ENCODE data around the gene LRRD1. TPM values are rescaled to one million over a fixed set of nuclear protein-coding genes. Genes with fewer than 3 reads are reported as not detected.

Gene LRRD1
- total RNA-seq, 1 experiment from 2014 or later, result not detected

- no peak overlapping the region for H3K23ac ChIP-seq (ENCODE audit: insufficient read length, low read depth, low read length)
- H2BK120ac ChIP-seq (ENCODE audit: low read depth, low read length, poor library complexity, severe bottlenecking), result no peak overlapping the region
- H3K9me3 ChIP-seq (ENCODE audit: control insufficient read depth, low read depth, low read length), result no peaks in the 10 kb centered on the region
- no peaks in the 10 kb centered on the region for H4K20me1 ChIP-seq (ENCODE audit: control insufficient read depth, insufficient read depth, insufficient read length)
- no peak overlapping the region for H4K8ac ChIP-seq (replicated peaks; ENCODE audit: insufficient read length, low read depth, low read length)
- H2BK12ac ChIP-seq (ENCODE audit: insufficient read length, low read depth, low read length), result no peak overlapping the region
- no peak overlapping the region for H3K56ac ChIP-seq (ENCODE audit: insufficient read length, low read depth, low read length)
- no peak overlapping the region for H4K91ac ChIP-seq (ENCODE audit: insufficient read length, low read depth, low read length)
- no peaks in the 10 kb centered on the region for H3K27me3 ChIP-seq (ENCODE audit: insufficient read depth, low read length)
- peaks cover 20 to 48% (median 42%) of the 10 kb centered on the region in 3 experiments; a peak in 5 of 7 replicates for H3K36me3 Mint-ChIP-seq (ENCODE audit: insufficient read depth in 1 of 3, low read depth in 3 of 3)
- no peak overlapping the region for H3K4ac ChIP-seq (ENCODE audit: low read depth, low read length)
- H3K27ac Mint-ChIP-seq, result no peak overlapping the region; a peak in 1 of 7 replicates
- no peaks in the 10 kb centered on the region for H3K9me3 Mint-ChIP-seq
- no peak overlapping the region for H2BK15ac ChIP-seq (ENCODE audit: low read depth, low read length)
- H3K9ac ChIP-seq (ENCODE audit: extremely low read depth, insufficient read length, low read length), result no peak overlapping the region
- no peak overlapping the region for H4K5ac ChIP-seq (ENCODE audit: insufficient read length, low read depth, low read length)
- no peak overlapping the region for H2AK5ac ChIP-seq (ENCODE audit: insufficient read length, low read length)
- H3T11ph ChIP-seq (ENCODE audit: low read length), result no peak overlapping the region
- H3K4me1 Mint-ChIP-seq, result 0 out of 4 replicates have a peak, but pooled peaks cover 0 to 3% of the 10 kb centered on the region in 2 experiments
- no peak for TF ChIP-seq CTCF (conservative IDR thresholded peaks at IDR 0.05)
- no CpG with 5 or more reads among the region's 1 CpG for WGBS (ENCODE audit: extremely low coverage, insufficient read length, low lambda C conversion rate)
- H3K27me3 Mint-ChIP-seq (ENCODE audit: low read depth), result no peaks in the 10 kb centered on the region
- H3K79me1 ChIP-seq (ENCODE audit: insufficient read depth, low read depth, low read length, poor library complexity, severe bottlenecking), result no peaks in the 10 kb centered on the region
- H3K14ac ChIP-seq (ENCODE audit: insufficient read depth, low read length), result no peak overlapping the region
- H2BK5ac ChIP-seq (ENCODE audit: insufficient read length, low read length), result no peak overlapping the region
- H3K79me2 ChIP-seq (ENCODE audit: insufficient read depth, low read length), result no peaks in the 10 kb centered on the region; the same call in 1 of the 2 replicates
- H3K4me1 ChIP-seq (ENCODE audit: insufficient read depth, low read length), result no peaks in the 10 kb centered on the region
- no peak overlapping the region for H3K4me3 Mint-ChIP-seq
- no peak overlapping the region for H3K18ac ChIP-seq (ENCODE audit: insufficient read length, low read depth, low read length)
- no peak overlapping the region for H2BK20ac ChIP-seq (ENCODE audit: low read depth, low read length, poor library complexity, severe bottlenecking)
- no peak overlapping the region for H2AFZ ChIP-seq (ENCODE audit: low read length)
- H3K23me2 ChIP-seq (ENCODE audit: insufficient read length, low read depth, low read length, poor library complexity, severe bottlenecking), result no peaks in the 10 kb centered on the region
- DNase-seq, result no peak
- no peak overlapping the region for H3K4me2 ChIP-seq (ENCODE audit: insufficient read depth, insufficient read length, low read length)
- no peak overlapping the region for H3K27ac ChIP-seq (ENCODE audit: insufficient read length, low read depth, low read length)
Observed at GRCh38 chr7:92095380-92095779, 83.6 kb downstream of the LRRD1 start.

Small RNAs within 50 kb of the gene (microRNA-seq; reads per million reads assigned to microRNA genes)
- gene MIR1285-1 (ENCODE audit: borderline microRNAs expressed), result not detected

Other genes starting within 250 kb of the LRRD1 start
- 21.5 and 22.4 TPM in 2 replicates for gene AKAP9, start 238.3 kb downstream of the LRRD1 start, total RNA-seq (2021)
- gene CYP51A1, start 44.7 kb downstream of the LRRD1 start, total RNA-seq (2021), result 80.0 and 84.8 TPM in 2 replicates
- gene KRIT1, start 66.8 kb upstream of the LRRD1 start, total RNA-seq (2021), result 34.9 and 38.1 TPM in 2 replicates
- gene ANKIB1, start 66.8 kb upstream of the LRRD1 start, total RNA-seq (2021), result 42.0 and 48.1 TPM in 2 replicates

Data from H9 (cell line).